Measurements from ENCODE around the gene SLC6A7.

- TF ChIP-seq CTCF (IDR thresholded peaks at IDR 0.05; ENCODE audit: low read depth, low read length) = no peak
- no peak for TF ChIP-seq MAX (IDR thresholded peaks at IDR 0.05; ENCODE audit: low read depth, low read length)
- no peak for TF ChIP-seq POLR2A (IDR thresholded peaks at IDR 0.05; ENCODE audit: extremely low read depth, insufficient read length)
- no peak for TF ChIP-seq MYC (IDR thresholded peaks at IDR 0.05; ENCODE audit: low read depth, low read length)
These were observed 1.6 kb upstream of the SLC6A7 start for GRCh38 chr5:150188146-150188842.
